Measurements from ENCODE around the gene TBCE.

Gene TBCE

GRCh38 chr1:235494531-235494930 is 127.3 kb downstream of the TBCE start:
- in situ Hi-C loops (cut with MboI; ENCODE audit: low pct_unique_long_range_greater_than_20kb, low sequenced_read_pairs, unreplicated experiment): no loop called here
- no peak for DNase-seq (ENCODE audit: low spot score)

GRCh38 chr1:235495030-235495429 is 127.8 kb downstream of the TBCE start:
- in situ Hi-C loops (cut with MboI; ENCODE audit: low pct_unique_long_range_greater_than_20kb, low sequenced_read_pairs, unreplicated experiment): no loop called here
- no peak for DNase-seq (ENCODE audit: low spot score)
- TF ChIP-seq CTCF (IDR thresholded peaks at IDR 0.05; ENCODE audit: extremely low read depth, insufficient read depth, missing control alignments): no peak

More at GRCh38 chr1:235494531-235494930, 127.3 kb downstream of the TBCE start:
- TF ChIP-seq CTCF (IDR thresholded peaks at IDR 0.05; ENCODE audit: extremely low read depth, insufficient read depth, missing control alignments): no peak

GRCh38 chr1:235495551-235495950 is 128.3 kb downstream of the TBCE start:
- in situ Hi-C loops (cut with MboI; ENCODE audit: low pct_unique_long_range_greater_than_20kb, low sequenced_read_pairs, unreplicated experiment): no loop called here
- no peak for DNase-seq (ENCODE audit: low spot score)

GRCh38 chr1:235500971-235501540 is 133.8 kb downstream of the TBCE start:
- no peak for TF ChIP-seq CTCF (IDR thresholded peaks at IDR 0.05; ENCODE audit: extremely low read depth, insufficient read depth, missing control alignments)
- DNase-seq (ENCODE audit: low spot score): no peak

More at GRCh38 chr1:235495551-235495950, 128.3 kb downstream of the TBCE start:
- no peak for TF ChIP-seq CTCF (IDR thresholded peaks at IDR 0.05; ENCODE audit: extremely low read depth, insufficient read depth, missing control alignments)

More at GRCh38 chr1:235500971-235501540, 133.8 kb downstream of the TBCE start:
- in situ Hi-C loops (cut with MboI; ENCODE audit: low pct_unique_long_range_greater_than_20kb, low sequenced_read_pairs, unreplicated experiment): loop anchor here (25.0 kb wide), 1 partner anchor 461 kb away; no protein-coding TSS in a partner anchor

All from GM13977 (cell line).